SKM-1 (cell line): ENCODE data around the gene XXYLT1.

Experiments used
- DNase-seq: peaks from one replicate; lab custom pipeline; 2025; ENCODE audit not compliant: unreplicated experiment; lab: John Stamatoyannopoulos, UW

XXYLT1 gene

DNA sequence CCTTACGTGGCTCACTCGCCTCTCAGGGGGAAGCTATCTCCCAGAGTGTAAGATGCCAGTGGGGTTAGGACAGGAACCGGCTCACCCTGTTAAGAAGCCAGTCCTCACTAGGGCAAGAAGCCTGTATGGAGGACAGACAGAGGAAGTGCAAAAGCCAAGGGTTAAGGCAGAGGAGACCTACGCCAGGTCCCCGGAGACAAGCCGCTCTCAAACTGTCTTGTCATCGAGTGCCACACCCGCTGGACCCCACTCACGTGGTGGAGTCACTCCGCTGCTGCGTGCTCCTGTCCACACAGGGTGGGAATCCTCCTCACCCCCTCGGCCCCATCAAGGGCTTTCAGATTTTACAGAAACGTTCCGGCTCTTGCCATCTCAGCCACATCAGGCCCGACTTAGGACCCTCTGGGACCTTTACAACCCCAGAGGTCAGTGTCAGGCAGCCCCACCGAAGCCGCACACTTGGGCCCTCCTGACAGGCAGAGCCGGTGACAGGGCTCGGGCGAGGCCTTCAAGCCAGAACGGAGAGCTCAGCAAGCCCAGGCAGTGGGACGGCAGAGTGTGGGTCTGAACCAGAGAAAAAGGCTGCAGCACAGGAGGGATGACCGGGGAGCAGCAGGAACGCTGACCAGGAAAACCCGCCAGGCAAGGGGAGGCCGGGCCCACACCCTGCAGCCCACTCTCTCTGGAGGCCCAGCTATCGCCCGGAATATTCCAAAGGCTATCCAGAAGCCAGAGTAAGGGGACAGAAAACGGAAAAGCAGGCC lies 61.7 kb downstream of the XXYLT1 start:
- no peak for DNase-seq

GRCh38 chr3:195208631-195209030 lies 62.3 kb downstream of the XXYLT1 start:
- DNase-seq, result no peak

DNA sequence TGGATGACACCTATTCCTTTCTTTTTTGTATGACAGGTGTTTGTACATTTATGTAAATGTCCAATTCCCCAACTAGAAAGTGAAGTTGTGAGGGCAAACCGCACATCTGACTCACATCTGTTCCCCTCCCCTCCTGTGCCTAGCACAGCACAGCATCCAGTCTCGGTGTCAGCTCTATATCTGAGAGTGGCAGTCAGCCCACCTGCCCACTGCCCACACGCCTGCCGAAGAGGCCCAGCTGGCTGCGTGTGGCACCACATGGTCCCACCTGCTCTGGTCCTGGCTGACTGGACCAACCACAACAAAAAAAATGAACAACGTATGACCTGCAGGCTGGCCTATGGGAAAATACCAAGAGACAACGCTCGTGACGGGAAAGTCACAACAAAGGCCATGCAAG lies 62.8 kb downstream of the XXYLT1 start:
- no peak for DNase-seq

- no peak for DNase-seq
Measured at GRCh38 chr3:195207731-195208130, 63.2 kb downstream of the XXYLT1 start.

- no peak for DNase-seq
Measured at GRCh38 chr3:195207056-195207455, 63.9 kb downstream of the XXYLT1 start.

DNA sequence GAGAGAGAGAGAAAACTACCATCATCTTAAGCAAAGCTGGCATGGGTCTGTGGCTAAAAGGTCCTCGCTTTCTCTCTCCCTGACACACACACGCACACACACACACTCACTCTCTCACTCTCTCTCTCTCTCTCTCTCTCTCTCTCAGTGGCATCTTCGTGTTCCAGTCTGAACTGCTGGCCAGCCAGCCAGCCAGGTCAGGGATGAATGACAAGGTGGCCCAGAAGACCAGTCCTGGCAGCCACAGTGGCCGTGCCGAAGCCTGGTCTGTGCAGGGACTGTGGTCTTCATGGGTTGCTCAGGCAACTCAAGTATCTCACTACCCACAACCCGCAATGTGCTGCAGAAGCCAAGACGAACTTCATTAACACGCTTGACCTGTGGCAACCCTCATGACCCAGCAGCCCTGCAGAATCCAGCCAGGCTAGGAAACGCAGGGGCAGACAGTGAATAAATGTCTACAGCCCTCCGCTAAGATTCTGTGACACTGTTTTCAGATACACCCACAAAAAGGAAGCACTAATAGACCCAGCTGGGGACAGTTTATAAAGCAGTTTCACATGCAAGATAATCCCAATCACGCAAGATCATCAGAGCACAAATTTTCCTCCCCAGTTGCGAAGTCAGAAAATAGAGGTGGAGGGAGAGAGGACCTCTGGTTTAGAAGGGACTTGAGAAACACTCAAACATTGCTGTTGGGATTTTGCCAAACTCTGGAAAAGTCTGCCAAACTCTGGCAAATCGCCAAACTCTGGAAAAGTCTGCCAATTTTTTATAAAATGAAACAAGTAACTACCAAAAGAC lies 66.4 kb downstream of the XXYLT1 start:
- no peak for DNase-seq

DNA sequence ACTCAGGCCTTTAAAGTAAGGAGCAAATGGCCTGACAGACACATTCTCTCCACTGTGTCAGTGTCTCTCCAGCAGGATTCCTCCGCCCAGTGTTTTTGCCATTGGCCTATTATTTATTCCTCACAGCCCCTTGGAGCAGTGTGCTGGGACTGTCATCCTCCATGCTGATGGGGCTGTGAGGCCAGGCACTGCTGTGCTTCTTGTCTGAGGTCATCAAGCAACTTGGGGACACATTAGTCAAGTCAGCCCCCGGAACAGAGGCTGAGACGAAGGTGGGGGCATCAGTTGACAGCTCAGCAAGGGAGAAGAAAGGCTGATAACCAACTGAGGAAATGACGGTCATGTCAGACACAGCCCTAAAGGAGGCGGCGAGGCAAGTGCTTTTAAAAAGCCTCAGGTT lies 67.4 kb downstream of the XXYLT1 start:
- no peak for DNase-seq

DNA sequence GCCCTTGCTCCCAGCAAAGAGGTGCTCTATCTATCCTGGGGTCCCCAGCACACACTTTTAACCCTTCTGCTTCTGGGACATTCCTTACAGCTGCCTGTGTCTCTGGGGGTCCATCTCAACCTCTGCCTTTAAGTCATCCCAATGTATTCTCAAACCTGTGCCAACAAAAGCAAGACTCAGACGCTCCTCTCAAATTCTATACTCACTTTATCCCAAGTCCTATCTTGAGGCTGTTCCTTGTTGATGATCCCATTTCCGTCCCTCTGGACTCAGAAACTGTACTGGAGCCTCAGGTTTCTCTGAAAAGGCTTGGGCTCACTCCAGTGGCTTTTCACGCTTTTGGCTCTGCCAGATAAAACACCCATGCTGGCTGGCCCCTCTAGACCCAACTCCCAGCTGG lies 69.7 kb downstream of the XXYLT1 start:
- DNase-seq, result no peak

DNA sequence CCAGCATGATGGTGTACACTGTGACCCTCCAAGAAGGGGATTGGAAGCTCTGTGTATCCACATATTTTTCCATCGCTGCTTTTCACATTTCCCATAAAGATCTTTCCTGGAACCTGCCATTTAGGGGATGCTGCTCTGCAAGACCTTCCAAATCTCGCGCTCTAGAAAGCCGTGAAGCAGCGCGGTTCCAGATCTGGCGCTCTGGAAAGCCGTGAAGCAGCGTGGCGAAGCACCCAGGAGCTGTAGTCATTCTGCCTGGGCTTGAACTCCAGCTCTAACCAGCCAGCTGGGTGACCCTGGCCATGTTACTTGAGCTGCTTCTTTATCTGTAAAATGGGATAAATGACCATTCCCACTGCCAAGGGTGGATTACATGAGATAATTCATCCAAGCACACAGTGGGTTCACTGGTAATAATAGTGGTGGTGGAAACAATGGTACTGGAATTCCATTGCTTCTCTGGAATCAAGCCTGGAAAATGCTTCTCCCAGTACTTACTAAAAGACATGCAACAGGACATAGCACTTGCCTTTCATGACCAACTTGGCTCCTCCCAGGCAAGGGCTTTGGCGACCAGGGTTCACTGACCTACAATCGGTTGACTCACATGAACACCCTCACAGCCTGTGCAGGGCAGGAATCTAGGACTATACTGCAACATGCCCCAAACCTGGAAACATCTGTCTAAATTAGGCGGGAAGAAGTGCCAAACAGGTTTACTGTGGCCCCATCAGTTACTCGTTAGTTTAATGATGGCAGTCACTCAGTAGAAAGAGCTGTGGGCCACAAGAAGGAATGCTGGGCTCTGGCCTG lies 70.7 kb downstream of the XXYLT1 start:
- DNase-seq, result no peak

- DNase-seq, result no peak
Measured at GRCh38 chr3:195198426-195199346, 72.3 kb downstream of the XXYLT1 start.

- peak; percentile 45 for DNase-seq
Measured at GRCh38 chr3:195197765-195198425, 73.1 kb downstream of the XXYLT1 start.

DNA sequence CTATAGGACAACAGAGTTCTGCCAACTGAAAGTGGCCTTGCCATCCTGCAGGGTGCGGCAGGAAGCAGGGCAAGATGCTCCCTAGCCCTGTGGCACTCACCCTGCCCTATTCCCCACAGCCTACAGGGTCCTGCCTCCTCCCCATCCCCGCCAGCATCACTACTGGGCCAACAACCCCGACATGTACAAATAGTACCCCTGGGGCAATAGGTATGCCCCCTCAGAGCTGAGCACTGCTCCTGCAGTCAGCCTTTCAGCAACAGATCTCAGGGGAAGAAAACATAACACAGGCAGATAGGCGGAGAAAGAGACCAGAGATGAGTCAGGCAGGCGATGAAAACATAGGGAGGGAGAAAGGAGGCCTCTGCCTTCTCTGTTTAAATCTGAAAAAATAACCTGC lies 74.7 kb downstream of the XXYLT1 start:
- DNase-seq, result no peak

DNA sequence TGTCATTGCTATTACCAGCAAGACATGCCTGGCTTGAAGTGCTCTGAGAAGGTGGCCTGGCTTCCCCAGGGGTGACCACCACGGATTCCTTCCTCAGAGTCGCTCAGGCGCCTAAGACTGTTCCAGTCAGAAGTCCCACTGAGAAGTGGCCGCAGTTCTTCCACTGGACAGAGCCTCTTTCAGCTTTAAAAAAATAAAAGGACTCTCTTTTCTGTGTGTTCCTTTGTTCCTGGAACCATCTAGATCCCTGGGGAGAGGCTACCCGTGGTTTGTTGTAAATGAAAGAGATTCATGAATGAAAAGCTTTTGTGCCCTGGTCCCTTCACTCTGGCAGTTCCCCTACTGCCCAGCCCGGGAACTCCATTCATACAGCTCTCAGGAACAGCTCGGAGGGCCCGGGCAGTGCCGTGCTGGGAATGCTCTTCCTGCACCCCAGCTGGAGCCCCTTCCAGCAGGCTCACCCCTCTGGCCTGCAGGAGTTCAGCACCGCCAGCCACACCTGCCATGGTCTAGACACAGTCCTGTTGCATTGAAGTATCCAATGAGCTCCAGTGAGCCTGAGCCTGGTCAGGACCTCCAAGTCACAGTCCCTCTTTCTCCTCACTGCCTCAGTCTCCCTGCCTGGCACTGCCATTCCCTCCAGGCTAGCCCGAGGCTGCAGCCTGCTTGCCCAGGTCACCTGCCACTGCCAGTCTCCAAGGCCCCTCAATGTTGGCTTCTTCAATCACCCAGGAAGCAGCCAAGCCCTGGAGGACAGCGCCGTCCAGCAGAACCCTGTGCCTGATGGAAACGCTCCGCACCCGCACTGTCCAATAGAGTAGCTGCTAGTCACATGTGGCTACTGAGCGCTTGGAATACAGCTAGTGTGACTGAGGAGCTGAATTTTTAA lies 75.4 kb downstream of the XXYLT1 start:
- DNase-seq, result no peak

- no peak for DNase-seq
Measured at GRCh38 chr3:195194559-195195206, 76.3 kb downstream of the XXYLT1 start.

GRCh38 chr3:195191580-195191979 lies 79.4 kb downstream of the XXYLT1 start:
- no peak for DNase-seq

DNA sequence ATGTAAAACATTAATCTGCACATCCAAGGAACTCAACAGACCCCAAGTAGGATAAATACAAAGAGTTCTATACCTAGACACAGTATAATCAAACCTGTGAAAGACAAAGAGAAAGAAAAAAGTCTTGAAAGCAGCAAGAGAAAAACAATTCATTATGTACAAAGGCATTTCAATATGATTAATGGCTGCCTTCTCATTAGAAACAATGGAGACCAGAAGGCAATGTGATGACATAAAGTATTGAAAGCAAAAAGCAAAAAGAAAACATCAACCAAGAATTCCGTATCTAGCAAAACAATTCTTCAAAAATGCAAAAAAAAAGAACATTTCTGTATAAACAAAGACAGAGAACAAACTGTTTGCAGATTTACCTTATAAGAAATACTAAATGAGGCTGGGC lies 81.1 kb downstream of the XXYLT1 start:
- DNase-seq, result no peak

DNA sequence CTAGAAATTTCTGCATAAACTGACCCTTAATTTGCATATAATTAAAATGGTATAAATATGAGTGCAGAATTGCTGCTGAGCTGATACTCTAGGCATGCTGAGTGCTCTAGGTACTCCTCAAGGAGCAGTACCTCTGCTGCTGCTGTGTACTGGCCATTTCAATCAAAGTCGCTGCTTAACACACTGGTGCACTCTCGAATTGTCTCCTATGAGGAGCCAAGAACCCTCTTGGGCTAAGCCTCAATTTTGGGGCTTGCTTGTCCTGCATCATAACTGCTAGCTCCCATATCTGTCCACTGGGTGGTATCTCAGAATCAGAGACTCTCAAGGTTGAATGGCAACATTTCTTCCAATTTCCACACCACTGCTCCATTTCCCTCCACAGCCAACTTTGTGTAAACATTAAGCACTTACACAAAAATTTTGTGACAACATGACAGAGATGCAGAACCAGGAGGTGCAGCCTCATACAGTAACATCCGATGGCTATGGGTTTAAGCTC lies 82.5 kb downstream of the XXYLT1 start:
- no peak for DNase-seq
